Pancreas (tissue), 10 donors: Measurements from ENCODE around the gene ZBP1. TPM values are rescaled to one million over a fixed set of nuclear protein-coding genes. Genes with fewer than 3 reads are reported as not detected.

ENCODE experiments used
- ATAC-seq, 4 donors: fragments of 200-7000 bp; cut with Tn5 transposase; one replicate each; pipeline versions ENCODE4 v1.8.0 to v1.9.1; 2020; ENCODE audit warnings: mild to moderate bottlenecking in 4 of 4, moderate library complexity in 4 of 4
- DNase-seq, 6 donors: peaks; one replicate each; pipeline ENCODE4 v3.0.0-alpha.2; 2020
- FAIRE-seq: peaks from 2 replicates; lab custom pipeline; 2012; peaks lifted over from hg19 to GRCh38; lab: Jason Lieb, UNC
- H3K27ac ChIP-seq, 4 donors: fragments of 200-600 bp; sonication (generic); 1 replicate in 3 of 4; 2 replicates in 1 of 4; pipeline versions ENCODE4 v1.5.0 to v1.8.0; 2020
- H3K27me3 ChIP-seq, 4 donors: fragments of 200-600 bp; one replicate each; pipeline ENCODE4 v1.8.0; 2021
- H3K36me3 ChIP-seq, 3 donors: fragments of 200-600 bp; sonication (generic) in 1 of 3; one replicate each; pipeline versions ENCODE4 v1.5.0 to v1.8.0; 2020 to 2021
- H3K4me1 ChIP-seq, 3 donors: fragments of 200-600 bp; one replicate each; pipeline ENCODE4 v1.8.0; 2021
- H3K4me3 ChIP-seq, 4 donors: fragments of 200-600 bp; sonication (generic) in 2 of 4; one replicate each; pipeline versions ENCODE4 v1.5.0 to v1.8.0; 2020 to 2021
- H3K9me3 ChIP-seq, 4 donors: fragments of 200-600 bp; one replicate each; pipeline ENCODE4 v1.8.0; 2021
- WGBS, 2 donors: extraction: QIAGEN DNeasy Blood & Tissue Kit; methylation state at CpG; one replicate each; pipeline ENCODE4 v1.1.7; 2013; 5-methylcytosine and 5-hydroxymethylcytosine counted together
- intact Hi-C, 3 donors: fragments of 100-400 bp; cut with DNase I; formaldehyde crosslinking; loops; one replicate each; pipeline versions ENCODE4 v1.11.1 to v1.14.2; 2022
- polyA plus RNA-seq, 2 donors: library from polyadenylated mRNA; stranded (reverse); fragments of 200-250 nt; gene quantifications; one replicate each; pipeline ENCODE4 v1.2.3, GENCODE V29; 2013
- total RNA-seq, 6 donors: library from RNA; stranded (reverse); fragmentation: NEBNext Ultra II Directional in 4 of 6; extraction: Animal tissue kit (Norgen Biotek cat#: 25700) in 4 of 6; gene quantifications; one replicate each; pipeline versions ENCODE4 v1.2.1 to v1.2.4, GENCODE V29; 2021 to 2023
- TF ChIP-seq, protein P1 (sequence below), 4 donors: fragments of 200-600 bp; sonication (generic) in 3 of 4; IDR thresholded peaks; one replicate each; pipeline versions ENCODE4 v1.5.0 to v1.8.0; 2021; ENCODE audit warnings: antibody characterized with exemption in 4 of 4
- donor health status: healthy with polysubstance abuse.
- donor health status: DM: no; HTN: no; CAD: no; lungs with moderate emphysema.
- donor health status: DM: no; HTN: no; CAD: no.
- donor health status: control.
- donor health status: control.
- donor health status: Bipolar disorder and iron deficiency.
- donor health status: DM: yes; HTN: yes; CAD: no.
- donor health status: DM: no; HTN: no; CAD: no.
- donor health status: DM: no; HTN: no; CAD: no.
- donor health status: DM: yes; HTN: yes; CAD: no.

Gene ZBP1
- total and polyA plus RNA-seq, 8 donors, result 0.09 to 0.90 (median 0.17) TPM; not detected in 3

- no peak for FAIRE-seq
- 39 to 47% methylated on average over 9 of the region's 9 CpGs for WGBS, 2 donors
- no peak overlapping the region for H3K27ac ChIP-seq
Observed at GRCh38 chr20:57557926-57558613, 62.2 kb downstream of the ZBP1 start.

GRCh38 chr20:57556980-57557274 lies 63.3 kb downstream of the ZBP1 start:
- H3K4me1 ChIP-seq, result peaks cover 7 to 14% (median 9%) of the 10 kb centered on the region in 3 donors
- no peak overlapping the region for H3K27ac ChIP-seq
- DNase-seq (no peak), ATAC-seq (no peak), FAIRE-seq (no peak)
- H3K4me3 ChIP-seq, result no peak overlapping the region
- no peaks in the 10 kb centered on the region for H3K9me3 ChIP-seq
- H3K36me3 ChIP-seq, result no peaks in the 10 kb centered on the region
- WGBS, 2 donors, result 55 to 63% methylated on average over 3 of the region's 3 CpGs
- TF ChIP-seq, protein P1, sequence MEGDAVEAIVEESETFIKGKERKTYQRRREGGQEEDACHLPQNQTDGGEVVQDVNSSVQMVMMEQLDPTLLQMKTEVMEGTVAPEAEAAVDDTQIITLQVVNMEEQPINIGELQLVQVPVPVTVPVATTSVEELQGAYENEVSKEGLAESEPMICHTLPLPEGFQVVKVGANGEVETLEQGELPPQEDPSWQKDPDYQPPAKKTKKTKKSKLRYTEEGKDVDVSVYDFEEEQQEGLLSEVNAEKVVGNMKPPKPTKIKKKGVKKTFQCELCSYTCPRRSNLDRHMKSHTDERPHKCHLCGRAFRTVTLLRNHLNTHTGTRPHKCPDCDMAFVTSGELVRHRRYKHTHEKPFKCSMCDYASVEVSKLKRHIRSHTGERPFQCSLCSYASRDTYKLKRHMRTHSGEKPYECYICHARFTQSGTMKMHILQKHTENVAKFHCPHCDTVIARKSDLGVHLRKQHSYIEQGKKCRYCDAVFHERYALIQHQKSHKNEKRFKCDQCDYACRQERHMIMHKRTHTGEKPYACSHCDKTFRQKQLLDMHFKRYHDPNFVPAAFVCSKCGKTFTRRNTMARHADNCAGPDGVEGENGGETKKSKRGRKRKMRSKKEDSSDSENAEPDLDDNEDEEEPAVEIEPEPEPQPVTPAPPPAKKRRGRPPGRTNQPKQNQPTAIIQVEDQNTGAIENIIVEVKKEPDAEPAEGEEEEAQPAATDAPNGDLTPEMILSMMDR (IDR thresholded peaks at IDR 0.05), result no peak
- intact Hi-C loops, result no loop called here
- no peaks in the 10 kb centered on the region for H3K27me3 ChIP-seq

More at GRCh38 chr20:57557926-57558613, 62.2 kb downstream of the ZBP1 start:
- DNase-seq (no peak), ATAC-seq (no peak)
- TF ChIP-seq, protein P1 (IDR thresholded peaks at IDR 0.05), result no peak
- intact Hi-C loops, result no loop called here
- Histone ChIP-seq H3K4me3 (no peak overlapping the region), H3K27me3 (no peaks in the 10 kb centered on the region), H3K9me3 (no peaks in the 10 kb centered on the region), H3K4me1 (peaks cover 7 to 14% (median 9%) of the 10 kb centered on the region in 3 donors), H3K36me3 (no peaks in the 10 kb centered on the region)

DNA sequence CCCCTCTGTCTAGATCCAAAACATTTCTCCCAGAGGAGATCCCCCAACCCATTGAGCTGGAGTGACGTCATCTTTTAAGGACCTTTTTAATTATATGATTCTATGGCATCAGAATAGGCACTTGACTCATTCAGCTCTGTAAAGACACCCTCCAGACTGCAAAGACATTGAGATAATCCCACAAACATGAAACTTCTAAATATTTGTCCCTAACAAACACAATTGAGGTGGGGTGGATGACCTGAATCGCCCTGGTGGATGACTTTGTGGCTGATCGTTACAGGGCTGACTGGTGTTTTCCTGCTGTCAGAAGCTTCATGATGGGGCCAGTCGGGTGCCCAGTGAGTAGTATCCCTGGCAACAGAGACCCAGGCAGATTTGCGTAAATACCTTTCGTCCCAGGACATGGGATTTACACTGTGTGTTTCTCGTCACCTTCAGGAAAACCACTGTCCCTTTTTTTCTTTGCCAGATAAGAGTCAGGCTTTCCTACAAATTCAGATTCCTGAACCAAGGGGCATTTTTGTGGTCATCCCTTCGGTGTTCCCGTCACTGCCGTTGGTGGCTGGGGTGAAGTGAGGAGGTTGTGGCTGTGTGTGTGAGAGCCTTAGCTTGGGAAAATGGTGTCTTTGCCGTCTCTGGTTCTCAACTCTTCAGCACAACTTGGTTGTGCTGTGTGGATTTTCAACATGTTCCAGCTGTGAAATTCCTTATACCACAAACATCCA lies 64.6 kb downstream of the ZBP1 start:
- no peak for DNase-seq
- Histone ChIP-seq H3K27me3 (no peaks in the 10 kb centered on the region), H3K4me1 (peaks cover 0 to 4% (median 3%) of the 10 kb centered on the region in 3 donors), H3K36me3 (no peaks in the 10 kb centered on the region), H3K9me3 (no peaks in the 10 kb centered on the region), H3K4me3 (no peak overlapping the region), H3K27ac (no peak overlapping the region)
- intact Hi-C loops, result no loop called here
- TF ChIP-seq, protein P1 (IDR thresholded peaks at IDR 0.05), result no peak
- FAIRE-seq, result no peak
- 51 to 63% methylated on average over 11 of the region's 11 CpGs for WGBS, 2 donors
- ATAC-seq, result no peak

Other genes starting within 250 kb of the ZBP1 start
- gene RBM38, start 229.0 kb downstream of the ZBP1 start, total RNA-seq, result 1 to 10 TPM; 3.9 to 10.0 (median 5.3) TPM
- gene RBM38, start 229.0 kb downstream of the ZBP1 start, polyA plus RNA-seq, result 10 to 100 TPM in 1 of 2 donors, 1 to 10 TPM in 1; 9.7 to 13.1 TPM
- under 1 TPM in 1 of 6 donors, not detected in 5; 0.16 TPM for gene CTCFL, start 95.3 kb downstream of the ZBP1 start, total RNA-seq
- gene CTCFL, start 95.3 kb downstream of the ZBP1 start, polyA plus RNA-seq, result not detected
- gene PCK1, start 59.3 kb downstream of the ZBP1 start, total RNA-seq, result 1 to 10 TPM in 1 of 6 donors, under 1 TPM in 5; 0.12 to 2.5 (median 0.47) TPM
- gene PCK1, start 59.3 kb downstream of the ZBP1 start, polyA plus RNA-seq, result 1 to 10 TPM in 1 of 2 donors, under 1 TPM in 1; 0.38 to 2.3 TPM
- gene PMEPA1, start 89.6 kb upstream of the ZBP1 start, total RNA-seq, result 10 to 100 TPM; 24.8 to 98.2 (median 33.6) TPM
- 10 to 100 TPM; 28.4 to 45.5 TPM for gene PMEPA1, start 89.6 kb upstream of the ZBP1 start, polyA plus RNA-seq